Stimulated activated naive CD8-positive, alpha-beta T cell treated with anti-CD3 and anti-CD28 coated beads, Interleukin-15, amount 100 ng/mL, for 72 hours (primary cell): Measurements from ENCODE around the gene RPUSD4.

Experiments
- ATAC-seq: fragments of 150-1000 bp; cut with Tn5 transposase; 2 replicates; pipeline ENCODE4 v1.10.0; 2021; ENCODE audit warnings: mild to moderate bottlenecking, moderate library complexity
- DNase-seq, 2 donors: peaks; one replicate each; pipeline ENCODE4 v3.0.0; 2021 to 2022
- H3K27ac Mint-ChIP-seq, 2 donors: one replicate each; pipeline ENCODE4 v1.8.0; 2022; ENCODE audit warnings: mild to moderate bottlenecking in 2 of 2, mixed read lengths in 2 of 2, moderate library complexity in 2 of 2
- H3K27me3 Mint-ChIP-seq: one replicate; pipeline ENCODE4 v1.8.0; 2022; ENCODE audit warnings: mixed read lengths
- H3K4me1 Mint-ChIP-seq: one replicate; pipeline ENCODE4 v1.8.0; 2022; ENCODE audit warnings: mild to moderate bottlenecking, mixed read lengths
- H3K4me3 Mint-ChIP-seq, 2 donors: one replicate each; pipeline ENCODE4 v1.8.0; 2022; ENCODE audit warnings: mild to moderate bottlenecking in 2 of 2, mixed read lengths in 2 of 2, moderate library complexity in 1 of 2
- H3K9me3 Mint-ChIP-seq, 2 donors: one replicate each; pipeline ENCODE4 v1.8.0; 2022; ENCODE audit warnings: mixed read lengths in 2 of 2

RPUSD4 gene

GRCh38 chr11:126191379-126192073 is 19.9 kb downstream of the RPUSD4 start:
- ATAC-seq (no peak), DNase-seq (no peak)
- no peak overlapping the region for H3K27ac Mint-ChIP-seq
- no peaks in the 10 kb centered on the region for H3K27me3 Mint-ChIP-seq
- no peaks in the 10 kb centered on the region for H3K9me3 Mint-ChIP-seq
- no peak overlapping the region for H3K4me3 Mint-ChIP-seq
- H3K4me1 Mint-ChIP-seq = peaks cover 6% of the 10 kb centered on the region

DNA sequence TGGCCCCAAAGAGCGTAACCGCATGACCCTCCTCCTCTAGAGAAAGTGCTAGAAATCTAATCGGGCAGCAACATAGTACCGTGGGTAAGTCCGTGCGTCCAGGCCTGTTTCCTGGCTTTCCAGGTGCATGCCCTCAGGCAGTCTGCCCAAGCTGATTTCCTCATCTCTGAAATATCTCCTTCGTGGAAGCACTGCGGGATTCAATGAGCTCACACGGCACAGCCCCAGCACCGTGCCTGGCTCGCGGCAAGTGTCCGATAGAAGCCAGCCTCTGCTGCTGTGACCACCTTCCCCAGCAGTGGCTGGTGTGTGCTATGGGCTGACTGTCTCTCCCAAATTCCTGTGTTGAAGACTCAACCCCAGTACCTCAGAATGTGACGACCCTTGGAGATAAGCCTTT is 20.7 kb downstream of the RPUSD4 start:
- Mint-ChIP-seq H3K27ac (peak overlapping the region in 1 of 2 donors; percentile 65), H3K4me1 (peaks cover 6% of the 10 kb centered on the region), H3K4me3 (no peak overlapping the region), H3K9me3 (no peaks in the 10 kb centered on the region), H3K27me3 (no peaks in the 10 kb centered on the region)
- DNase-seq (no peak), ATAC-seq (no peak)

GRCh38 chr11:126189109-126189929 is 22.1 kb downstream of the RPUSD4 start:
- no peaks in the 10 kb centered on the region for H3K9me3 Mint-ChIP-seq
- H3K27ac Mint-ChIP-seq = no peak overlapping the region
- ATAC-seq = no peak
- H3K27me3 Mint-ChIP-seq = no peaks in the 10 kb centered on the region
- peaks cover 6% of the 10 kb centered on the region for H3K4me1 Mint-ChIP-seq
- no peak for DNase-seq
- no peak overlapping the region for H3K4me3 Mint-ChIP-seq

- no peak overlapping the region for H3K4me3 Mint-ChIP-seq
- DNase-seq = no peak
- ATAC-seq = peak; percentile 8
- peaks cover 6% of the 10 kb centered on the region for H3K4me1 Mint-ChIP-seq
- no peaks in the 10 kb centered on the region for H3K9me3 Mint-ChIP-seq
- no peaks in the 10 kb centered on the region for H3K27me3 Mint-ChIP-seq
- no peak overlapping the region for H3K27ac Mint-ChIP-seq
These were observed 22.9 kb downstream of the RPUSD4 start for GRCh38 chr11:126188332-126189108.

- Mint-ChIP-seq H3K9me3 (no peaks in the 10 kb centered on the region), H3K27ac (no peak overlapping the region), H3K27me3 (no peaks in the 10 kb centered on the region), H3K4me3 (no peak overlapping the region), H3K4me1 (peaks cover 20% of the 10 kb centered on the region)
- DNase-seq (no peak), ATAC-seq (no peak)
These were observed 24.5 kb downstream of the RPUSD4 start for GRCh38 chr11:126186708-126187529.

DNA sequence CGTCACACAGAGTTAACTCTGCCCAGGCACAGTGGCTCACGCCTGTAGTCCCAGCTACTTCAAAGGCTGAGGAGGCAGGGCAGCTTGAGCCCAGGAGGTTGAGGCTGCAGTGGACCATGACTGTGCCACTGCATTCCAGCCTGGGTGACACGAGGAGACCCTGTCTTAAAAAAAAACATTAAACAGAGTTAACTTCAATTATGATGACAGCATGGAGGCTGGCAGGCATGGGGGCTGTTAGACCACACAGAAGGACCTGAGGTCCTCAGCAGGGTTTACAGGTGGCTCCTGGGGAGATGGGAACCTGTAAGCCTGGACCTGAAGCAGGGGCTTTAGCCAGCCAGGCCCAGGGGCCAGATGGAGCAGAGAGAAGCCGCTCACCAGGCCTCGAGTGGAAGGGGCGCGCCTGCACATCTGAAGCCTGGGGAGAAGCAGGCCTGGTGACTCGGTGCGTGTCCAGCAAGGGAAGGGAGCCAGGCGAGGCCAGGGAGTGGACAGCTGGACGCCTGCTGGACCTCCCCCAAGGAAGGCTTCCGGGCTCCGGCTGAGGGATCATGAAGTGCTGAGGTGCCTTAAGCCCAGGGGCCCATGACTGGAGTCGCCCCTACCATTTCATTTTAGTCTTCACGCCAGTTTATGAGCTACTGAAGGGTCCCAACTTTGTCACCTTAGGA is 25.3 kb downstream of the RPUSD4 start:
- H3K4me1 Mint-ChIP-seq = peaks cover 27% of the 10 kb centered on the region
- DNase-seq (no peak), ATAC-seq (no peak)
- no peaks in the 10 kb centered on the region for H3K9me3 Mint-ChIP-seq
- peak overlapping the region in 1 of 2 donors; percentile 65 for H3K27ac Mint-ChIP-seq
- no peak overlapping the region for H3K4me3 Mint-ChIP-seq
- no peaks in the 10 kb centered on the region for H3K27me3 Mint-ChIP-seq

- no peak overlapping the region for H3K27ac Mint-ChIP-seq
These were observed 26.0 kb downstream of the RPUSD4 start for GRCh38 chr11:126185259-126186024.

DNA sequence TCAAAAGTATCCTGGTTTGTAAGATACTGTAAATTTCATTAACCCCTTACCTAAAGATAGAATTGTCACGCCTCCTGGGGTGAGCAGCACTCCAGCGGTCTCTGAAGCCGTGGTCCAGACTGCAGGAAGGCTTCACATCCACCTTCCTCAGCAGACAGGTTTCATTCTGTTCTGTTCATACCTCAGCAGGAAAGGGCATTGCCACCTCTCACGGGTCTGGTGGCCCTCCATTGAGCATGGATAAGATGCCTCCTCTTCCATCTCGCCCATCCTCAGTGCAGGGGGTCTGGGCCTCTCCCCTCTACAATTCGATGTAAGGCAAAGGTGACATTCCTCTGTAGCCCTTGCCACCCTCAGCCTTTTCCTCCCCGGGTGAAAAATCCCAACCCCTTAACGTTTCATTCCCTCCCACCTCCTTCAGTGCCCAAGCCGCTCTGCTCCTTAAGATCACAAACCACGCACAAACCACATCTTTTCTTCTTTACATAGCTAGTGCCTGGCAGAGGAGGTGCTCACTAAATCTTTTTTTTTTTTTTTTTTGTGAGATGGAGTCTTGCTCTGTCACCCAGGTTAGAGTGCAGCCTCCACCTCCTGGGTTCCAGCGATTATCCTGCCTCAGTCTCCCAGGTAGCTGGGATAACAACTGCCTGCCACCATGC is 28.5 kb downstream of the RPUSD4 start:
- Mint-ChIP-seq H3K27me3 (no peaks in the 10 kb centered on the region), H3K4me1 (peaks cover 22% of the 10 kb centered on the region), H3K27ac (no peak overlapping the region), H3K9me3 (no peaks in the 10 kb centered on the region), H3K4me3 (no peak overlapping the region)
- DNase-seq (no peak), ATAC-seq (no peak)

More at GRCh38 chr11:126185259-126186024, 26.0 kb downstream of the RPUSD4 start:
- Mint-ChIP-seq H3K9me3 (no peaks in the 10 kb centered on the region), H3K4me3 (no peak overlapping the region), H3K4me1 (peaks cover 28% of the 10 kb centered on the region), H3K27me3 (no peaks in the 10 kb centered on the region)
- no peak for DNase-seq
- ATAC-seq = peak; percentile 48

- H3K9me3 Mint-ChIP-seq = no peaks in the 10 kb centered on the region
- no peaks in the 10 kb centered on the region for H3K27me3 Mint-ChIP-seq
- no peak overlapping the region for H3K27ac Mint-ChIP-seq
- ATAC-seq (peak; percentile 27), DNase-seq (no peak)
- no peak overlapping the region for H3K4me3 Mint-ChIP-seq
- peaks cover 22% of the 10 kb centered on the region for H3K4me1 Mint-ChIP-seq
These were observed 29.3 kb downstream of the RPUSD4 start for GRCh38 chr11:126181939-126182730.

GRCh38 chr11:126176853-126177470 is 34.5 kb downstream of the RPUSD4 start:
- peaks cover 14% of the 10 kb centered on the region for H3K27me3 Mint-ChIP-seq
- H3K4me3 Mint-ChIP-seq = no peak overlapping the region
- DNase-seq = no peak
- ATAC-seq = no peak
- no peaks in the 10 kb centered on the region for H3K9me3 Mint-ChIP-seq
- H3K4me1 Mint-ChIP-seq = peaks cover 13% of the 10 kb centered on the region
- no peak overlapping the region for H3K27ac Mint-ChIP-seq

DNA sequence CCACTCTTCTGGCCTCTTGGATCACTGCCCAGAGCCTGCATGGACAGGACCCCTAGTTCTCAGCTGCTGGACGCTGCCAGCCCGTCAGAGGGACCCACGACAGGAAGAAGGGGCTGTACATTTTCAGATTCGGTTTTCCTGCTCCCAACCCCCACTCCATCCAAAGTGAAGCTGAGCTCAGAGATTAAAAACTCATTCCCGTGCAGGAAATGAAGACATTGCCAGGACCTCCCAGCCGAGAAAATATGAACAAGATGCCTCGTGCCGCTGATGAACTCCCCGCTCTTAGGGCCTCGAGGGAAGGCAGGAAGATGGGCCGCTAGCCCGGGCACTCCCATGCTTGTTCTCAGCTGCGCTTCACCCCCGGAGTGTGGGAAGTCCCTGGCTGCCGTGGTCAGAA is 36.1 kb downstream of the RPUSD4 start:
- no peak for ATAC-seq
- no peak for DNase-seq

DNA sequence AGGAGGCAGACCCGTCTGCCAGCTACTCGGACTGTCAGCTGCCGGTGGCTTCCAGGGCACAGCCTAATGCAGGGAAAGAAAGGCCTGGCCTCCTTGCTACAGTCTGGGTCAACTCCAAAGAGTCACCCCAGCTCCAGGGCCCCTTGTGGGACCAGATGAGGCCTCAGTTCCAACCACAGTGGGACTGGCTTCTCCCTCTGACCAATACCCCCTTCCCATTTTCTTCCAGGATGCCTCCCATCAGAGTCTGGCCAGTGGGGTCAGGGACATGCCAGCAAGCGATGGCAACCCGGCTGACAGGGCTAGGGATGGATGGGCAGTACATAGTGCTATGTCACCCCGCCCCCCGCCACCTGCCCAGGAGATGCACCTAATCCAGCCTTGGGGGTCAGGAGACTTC is 36.6 kb downstream of the RPUSD4 start:
- Mint-ChIP-seq H3K4me1 (peaks cover 4% of the 10 kb centered on the region), H3K27me3 (peaks cover 21% of the 10 kb centered on the region), H3K4me3 (no peak overlapping the region), H3K9me3 (no peaks in the 10 kb centered on the region), H3K27ac (no peak overlapping the region)
- ATAC-seq (no peak), DNase-seq (no peak)

More for the DNA sequence above, 36.1 kb downstream of the RPUSD4 start:
- Mint-ChIP-seq H3K4me1 (peaks cover 4% of the 10 kb centered on the region), H3K4me3 (no peak overlapping the region), H3K9me3 (no peaks in the 10 kb centered on the region), H3K27me3 (peaks cover 21% of the 10 kb centered on the region), H3K27ac (no peak overlapping the region)

GRCh38 chr11:126173257-126173656 is 38.2 kb downstream of the RPUSD4 start:
- H3K9me3 Mint-ChIP-seq = no peaks in the 10 kb centered on the region
- H3K27ac Mint-ChIP-seq = no peak overlapping the region
- no peak for DNase-seq
- no peak overlapping the region for H3K4me3 Mint-ChIP-seq
- ATAC-seq = no peak
- peaks cover 21% of the 10 kb centered on the region for H3K27me3 Mint-ChIP-seq
- H3K4me1 Mint-ChIP-seq = peaks cover 4% of the 10 kb centered on the region
